Activated CD8-positive, alpha-beta T cell treated with anti-CD3 and anti-CD28 coated beads for 36 hours (primary cell): ENCODE results near the gene CCDC141. TPM values are rescaled to one million over a fixed set of nuclear protein-coding genes. Genes with fewer than 3 reads are reported as not detected.

ENCODE experiments used
- ATAC-seq: fragments of 200-7000 bp; cut with Tn5 transposase; one replicate; pipeline ENCODE4 v1.10.0; 2021; ENCODE audit warnings: mild to moderate bottlenecking, moderate library complexity
- CTCF ChIA-PET: fragments of 350-600 bp; sonication (Branson Sonifier 250); formaldehyde crosslinking; loops from one replicate; lab custom pipeline; 2021; ENCODE audit warnings: antibody characterized with exemption; lab: Charles Lee
- POLR2A ChIA-PET: fragments of 350-600 bp; sonication (Branson Sonifier 250); formaldehyde crosslinking; loops from one replicate; lab custom pipeline; 2021; ENCODE audit warnings: antibody characterized with exemption; lab: Charles Lee
- DNase-seq: peaks from one replicate; pipeline ENCODE4 v3.0.0-alpha.2; 2020
- H3K27ac Mint-ChIP-seq: one replicate; pipeline ENCODE4 v1.8.0; 2021; ENCODE audit warnings: mild to moderate bottlenecking, mixed read lengths
- H3K27me3 Mint-ChIP-seq: one replicate; pipeline ENCODE4 v1.8.0; 2021; ENCODE audit warnings: mixed read lengths
- H3K36me3 Mint-ChIP-seq: one replicate; pipeline ENCODE4 v1.8.0; 2021; ENCODE audit warnings: low read depth, mixed read lengths
- H3K4me1 Mint-ChIP-seq: one replicate; pipeline ENCODE4 v1.8.0; 2021; ENCODE audit warnings: low read depth, mixed read lengths
- H3K4me3 Mint-ChIP-seq: one replicate; pipeline ENCODE4 v1.8.0; 2021; ENCODE audit warnings: mild to moderate bottlenecking, moderate library complexity, mixed read lengths
- H3K9me3 Mint-ChIP-seq: one replicate; pipeline ENCODE4 v1.8.0; 2021; ENCODE audit warnings: mixed read lengths
- intact Hi-C: fragments of 100-400 bp; cut with micrococcal nuclease; formaldehyde crosslinking; loops from one replicate; pipeline ENCODE4 v1.10.0; 2022
- total RNA-seq, 2 experiments: library from RNA; stranded (reverse); gene quantifications; one replicate each; pipeline ENCODE4 v1.2.3, GENCODE V29; 2021
- TF ChIP-seq, protein P1 (sequence below): fragments of 200-600 bp; IDR thresholded peaks from one replicate; pipeline ENCODE4 v1.8.0; 2022; ENCODE audit warnings: antibody characterized with exemption, mild to moderate bottlenecking

The CCDC141 gene
- total RNA-seq, 2 experiments from 2014 or later: 6.5 to 7.8 TPM

DNA sequence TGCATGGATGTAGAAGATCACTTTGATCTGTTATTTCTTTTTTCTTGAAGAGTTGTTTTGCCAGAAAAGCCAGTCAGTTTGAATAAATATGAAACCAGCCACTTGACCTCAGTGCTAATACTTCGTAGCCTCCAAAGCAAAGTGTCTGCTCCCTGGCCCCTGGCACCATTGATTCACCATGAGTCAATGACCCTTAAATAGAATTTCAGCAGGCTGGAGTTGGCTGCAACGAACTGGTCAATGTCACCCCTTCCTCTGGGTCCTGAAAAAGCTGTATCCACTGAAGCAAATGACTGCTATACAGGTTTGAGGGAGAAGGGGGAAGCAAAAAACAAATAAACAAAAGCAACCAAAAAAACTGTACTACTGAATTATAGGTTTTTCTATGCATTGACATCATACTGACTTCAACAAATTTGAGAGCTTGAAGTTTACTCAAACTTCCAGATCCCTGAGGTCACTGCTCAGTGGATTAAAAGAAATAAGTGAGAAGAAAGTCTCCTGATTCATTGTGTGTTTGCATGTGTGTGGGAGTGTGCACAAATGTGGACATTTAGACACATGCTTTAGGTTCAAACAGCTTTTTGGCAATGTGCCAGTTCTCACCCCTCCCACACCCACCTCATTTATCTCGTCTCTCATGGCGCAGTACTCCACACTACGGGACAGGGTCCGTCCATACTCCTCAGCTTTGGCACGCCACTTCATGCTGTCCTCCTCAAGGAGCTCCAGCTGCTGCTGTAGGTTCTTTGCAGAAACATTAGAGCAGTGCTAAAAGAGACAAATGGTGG is 184.6 kb downstream of the CCDC141 start:
- TF ChIP-seq, protein P1, sequence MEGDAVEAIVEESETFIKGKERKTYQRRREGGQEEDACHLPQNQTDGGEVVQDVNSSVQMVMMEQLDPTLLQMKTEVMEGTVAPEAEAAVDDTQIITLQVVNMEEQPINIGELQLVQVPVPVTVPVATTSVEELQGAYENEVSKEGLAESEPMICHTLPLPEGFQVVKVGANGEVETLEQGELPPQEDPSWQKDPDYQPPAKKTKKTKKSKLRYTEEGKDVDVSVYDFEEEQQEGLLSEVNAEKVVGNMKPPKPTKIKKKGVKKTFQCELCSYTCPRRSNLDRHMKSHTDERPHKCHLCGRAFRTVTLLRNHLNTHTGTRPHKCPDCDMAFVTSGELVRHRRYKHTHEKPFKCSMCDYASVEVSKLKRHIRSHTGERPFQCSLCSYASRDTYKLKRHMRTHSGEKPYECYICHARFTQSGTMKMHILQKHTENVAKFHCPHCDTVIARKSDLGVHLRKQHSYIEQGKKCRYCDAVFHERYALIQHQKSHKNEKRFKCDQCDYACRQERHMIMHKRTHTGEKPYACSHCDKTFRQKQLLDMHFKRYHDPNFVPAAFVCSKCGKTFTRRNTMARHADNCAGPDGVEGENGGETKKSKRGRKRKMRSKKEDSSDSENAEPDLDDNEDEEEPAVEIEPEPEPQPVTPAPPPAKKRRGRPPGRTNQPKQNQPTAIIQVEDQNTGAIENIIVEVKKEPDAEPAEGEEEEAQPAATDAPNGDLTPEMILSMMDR: no peak
- H3K4me1 Mint-ChIP-seq: peaks cover 2% of the 10 kb centered on the region
- no peak overlapping the region for H3K27ac Mint-ChIP-seq
- intact Hi-C loops: no loop called here
- ATAC-seq (no peak), DNase-seq (no peak)
- H3K4me3 Mint-ChIP-seq: no peak overlapping the region
- peaks cover 2% of the 10 kb centered on the region for H3K36me3 Mint-ChIP-seq
- H3K27me3 Mint-ChIP-seq: no peaks in the 10 kb centered on the region
- ChIA-PET CTCF (interaction anchor here (0.6 to 1.8 kb wide), 3 partner anchors 17 to 264 kb away, joined by 3 read pairs; no protein-coding TSS in a partner anchor), POLR2A (no interaction called here)
- no peaks in the 10 kb centered on the region for H3K9me3 Mint-ChIP-seq

DNA sequence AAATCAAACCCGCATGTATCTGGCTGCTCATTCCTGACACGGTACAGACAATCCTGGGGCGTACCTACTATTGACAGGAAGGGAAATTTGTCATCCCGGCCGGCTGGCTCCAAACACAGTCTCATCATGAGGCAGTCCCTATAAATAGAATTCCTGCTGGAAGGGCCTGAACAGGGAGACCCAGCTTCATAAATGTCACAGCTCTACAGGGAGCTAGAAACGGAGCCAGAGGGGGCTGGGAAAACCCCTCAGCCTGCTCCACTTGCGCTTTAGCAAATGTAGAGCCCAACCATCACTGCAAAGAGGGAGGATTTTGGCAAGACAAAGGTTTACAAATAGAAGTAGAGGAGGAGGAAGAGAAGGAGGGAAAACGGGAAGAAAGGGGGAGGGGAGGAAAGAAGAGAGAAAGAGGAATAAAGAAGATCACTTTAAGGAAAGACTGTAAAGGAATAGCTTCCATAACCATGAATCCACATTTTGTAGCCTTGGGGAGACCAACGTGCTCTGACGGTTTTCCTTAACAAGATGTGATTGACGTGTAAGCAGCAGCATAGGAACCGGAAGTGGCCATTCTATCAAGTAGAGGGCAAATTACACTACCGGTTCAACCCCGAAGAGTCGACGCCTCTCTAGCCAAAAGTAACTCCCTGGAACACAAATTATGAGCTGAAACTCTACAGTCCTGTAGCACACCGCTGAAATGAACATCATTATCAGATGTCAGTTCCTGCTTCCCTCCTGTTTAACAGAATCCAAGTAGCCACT is 185.9 kb downstream of the CCDC141 start:
- H3K27me3 Mint-ChIP-seq: no peaks in the 10 kb centered on the region
- ATAC-seq (no peak), DNase-seq (no peak)
- no peak overlapping the region for H3K4me3 Mint-ChIP-seq
- TF ChIP-seq, protein P1: no peak
- ChIA-PET CTCF (interaction anchor here (0.6 kb wide), 1 partner anchor 763 kb away, joined by 3 read pairs; no protein-coding TSS in a partner anchor), POLR2A (no interaction called here)
- H3K9me3 Mint-ChIP-seq: no peaks in the 10 kb centered on the region
- H3K27ac Mint-ChIP-seq: no peak overlapping the region
- intact Hi-C loops: no loop called here
- peaks cover 2% of the 10 kb centered on the region for H3K36me3 Mint-ChIP-seq
- no peaks in the 10 kb centered on the region for H3K4me1 Mint-ChIP-seq

DNA sequence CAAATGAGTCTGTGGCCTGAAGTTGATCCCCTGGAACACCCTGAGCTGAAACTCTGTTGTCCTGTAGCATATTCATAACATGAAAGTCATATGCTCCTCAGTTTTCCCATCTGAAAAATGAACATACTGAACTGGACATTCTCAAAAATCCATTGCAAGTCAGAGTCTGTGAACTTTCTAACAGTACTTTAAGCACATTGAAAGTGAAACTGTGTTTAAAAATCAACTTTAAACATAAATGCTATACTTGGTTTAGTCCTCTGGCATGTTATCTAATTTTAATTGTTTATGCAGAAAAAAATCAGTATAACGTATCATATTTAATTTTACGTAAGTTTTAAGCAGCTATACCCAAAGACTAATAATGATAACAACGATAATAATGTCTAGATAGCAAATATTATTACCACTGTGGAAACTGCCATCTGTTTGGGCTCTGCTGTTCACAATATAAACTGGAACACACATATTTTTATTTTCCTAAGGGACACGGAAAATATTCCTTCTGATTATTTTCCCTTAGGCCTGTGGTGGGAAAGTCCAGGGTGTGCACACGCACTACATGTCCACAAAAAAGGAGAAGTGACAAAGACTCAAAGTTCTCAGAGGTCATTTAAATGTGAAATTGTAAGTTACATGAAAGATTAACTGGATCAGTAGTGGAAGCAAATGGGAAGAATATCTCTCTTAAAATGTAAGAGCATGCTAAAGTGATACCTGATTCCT is 186.6 kb downstream of the CCDC141 start:
- H3K9me3 Mint-ChIP-seq: no peaks in the 10 kb centered on the region
- ChIA-PET CTCF (interaction anchor here (0.6 kb wide), 1 partner anchor 764 kb away, joined by 3 read pairs; no protein-coding TSS in a partner anchor), POLR2A (no interaction called here)
- peaks cover 2% of the 10 kb centered on the region for H3K36me3 Mint-ChIP-seq
- no peaks in the 10 kb centered on the region for H3K27me3 Mint-ChIP-seq
- no peak for ATAC-seq
- intact Hi-C loops: no loop called here
- no peaks in the 10 kb centered on the region for H3K4me1 Mint-ChIP-seq
- DNase-seq: no peak
- H3K27ac Mint-ChIP-seq: no peak overlapping the region
- TF ChIP-seq, protein P1: no peak
- H3K4me3 Mint-ChIP-seq: no peak overlapping the region

GRCh38 chr2:178860551-178860950 is 189.4 kb downstream of the CCDC141 start:
- intact Hi-C loops: no loop called here
- H3K36me3 Mint-ChIP-seq: peaks cover 2% of the 10 kb centered on the region
- ATAC-seq: no peak
- H3K27me3 Mint-ChIP-seq: no peaks in the 10 kb centered on the region
- POLR2A ChIA-PET: no interaction called here
- no peak overlapping the region for H3K27ac Mint-ChIP-seq
- CTCF ChIA-PET: no interaction called here
- TF ChIP-seq, protein P1: no peak
- no peak for DNase-seq
- no peaks in the 10 kb centered on the region for H3K4me1 Mint-ChIP-seq
- no peaks in the 10 kb centered on the region for H3K9me3 Mint-ChIP-seq
- no peak overlapping the region for H3K4me3 Mint-ChIP-seq
